Activated CD8-positive, alpha-beta memory T cell treated with anti-CD3 and anti-CD28 coated beads, Interleukin-2, amount 10 ng/mL, durations not matched to agents 7 days and 5 days (primary cell): ENCODE measurements around the gene EXOC6B. TPM values are rescaled to one million over a fixed set of nuclear protein-coding genes. Genes with fewer than 3 reads are reported as not detected.

Experiments
- ATAC-seq: fragments of 150-1000 bp; cut with Tn5 transposase; one replicate; pipeline ENCODE4 v1.10.0; 2021; ENCODE audit warnings: moderate library complexity
- CTCF ChIA-PET: fragments of 350-600 bp; sonication (Branson Sonifier 250); formaldehyde crosslinking; loops from one replicate; lab custom pipeline; 2021; ENCODE audit warnings: antibody characterized with exemption; lab: Charles Lee
- DNase-seq: peaks from one replicate; pipeline ENCODE4 v3.0.0-alpha.2; 2020
- H3K27ac Mint-ChIP-seq: one replicate; pipeline ENCODE4 v1.8.0; 2021; ENCODE audit warnings: mild to moderate bottlenecking, mixed read lengths
- H3K27me3 Mint-ChIP-seq: one replicate; pipeline ENCODE4 v1.8.0; 2021; ENCODE audit warnings: mixed read lengths
- H3K36me3 Mint-ChIP-seq: one replicate; pipeline ENCODE4 v1.8.0; 2021; ENCODE audit warnings: mild to moderate bottlenecking, mixed read lengths
- H3K4me1 Mint-ChIP-seq: one replicate; pipeline ENCODE4 v1.8.0; 2021; ENCODE audit warnings: mixed read lengths
- H3K4me3 Mint-ChIP-seq: one replicate; pipeline ENCODE4 v1.8.0; 2021; ENCODE audit warnings: mild to moderate bottlenecking, moderate library complexity, mixed read lengths
- H3K9me3 Mint-ChIP-seq: one replicate; pipeline ENCODE4 v1.8.0; 2022; ENCODE audit warnings: low read depth, mixed read lengths
- total RNA-seq, 2 experiments: library from RNA; stranded (reverse); gene quantifications; one replicate each; pipeline ENCODE4 v1.2.3, GENCODE V29; 2021

EXOC6B gene
- total RNA-seq, 2 experiments from 2014 or later = 14.1 to 22.8 TPM

DNA sequence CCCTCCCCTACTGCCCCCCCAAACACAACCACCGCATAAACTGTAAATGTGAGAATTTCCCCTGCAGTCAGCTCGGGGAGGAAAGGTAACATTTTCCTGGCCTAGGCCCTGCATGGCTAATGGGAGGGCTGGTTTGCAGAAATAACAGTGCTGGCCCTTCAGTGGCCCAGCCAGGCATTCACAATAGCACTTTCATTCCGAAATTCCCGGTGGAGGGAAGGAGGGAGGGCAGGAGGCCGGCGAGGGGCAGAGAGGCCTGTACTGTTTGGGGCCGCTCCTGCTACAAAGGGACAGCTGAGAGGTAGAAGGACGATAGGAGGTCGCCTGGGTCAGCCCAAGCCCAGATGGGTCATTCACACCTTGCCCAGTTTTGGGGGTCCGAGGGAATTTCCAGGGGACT, 689.5 kb downstream of the EXOC6B start:
- H3K9me3 Mint-ChIP-seq = no peaks in the 10 kb centered on the region
- H3K27me3 Mint-ChIP-seq = peaks cover 1% of the 10 kb centered on the region
- no peak for DNase-seq
- no peak overlapping the region for H3K4me3 Mint-ChIP-seq
- no peaks in the 10 kb centered on the region for H3K36me3 Mint-ChIP-seq
- CTCF ChIA-PET = no interaction called here
- ATAC-seq = no peak
- no peak overlapping the region for H3K27ac Mint-ChIP-seq
- H3K4me1 Mint-ChIP-seq = peaks cover 2% of the 10 kb centered on the region

DNA sequence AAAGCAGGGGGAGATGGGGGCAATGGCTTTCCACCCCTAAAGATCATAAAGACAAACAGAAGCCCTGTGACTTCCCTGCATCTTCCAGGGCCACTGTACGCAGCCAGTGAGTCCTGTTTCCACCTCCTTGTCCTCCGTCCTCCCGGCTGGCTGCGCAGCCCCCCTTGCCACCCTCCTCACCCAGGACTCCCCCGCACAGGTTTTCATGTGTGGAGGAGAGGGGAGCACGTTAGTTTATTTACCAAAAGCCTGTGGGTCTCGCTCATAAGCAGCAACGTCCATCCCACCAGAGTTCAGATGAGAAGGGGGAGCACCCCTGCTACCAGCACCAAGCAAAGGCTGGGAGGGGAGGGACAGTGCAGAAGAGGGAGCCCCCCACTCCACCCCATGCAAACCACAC, 689.9 kb downstream of the EXOC6B start:
- peaks cover 2% of the 10 kb centered on the region for H3K4me1 Mint-ChIP-seq
- H3K27ac Mint-ChIP-seq = no peak overlapping the region
- H3K9me3 Mint-ChIP-seq = no peaks in the 10 kb centered on the region
- DNase-seq (no peak), ATAC-seq (no peak)
- CTCF ChIA-PET = no interaction called here
- H3K36me3 Mint-ChIP-seq = no peaks in the 10 kb centered on the region
- no peak overlapping the region for H3K4me3 Mint-ChIP-seq
- H3K27me3 Mint-ChIP-seq = no peaks in the 10 kb centered on the region

DNA sequence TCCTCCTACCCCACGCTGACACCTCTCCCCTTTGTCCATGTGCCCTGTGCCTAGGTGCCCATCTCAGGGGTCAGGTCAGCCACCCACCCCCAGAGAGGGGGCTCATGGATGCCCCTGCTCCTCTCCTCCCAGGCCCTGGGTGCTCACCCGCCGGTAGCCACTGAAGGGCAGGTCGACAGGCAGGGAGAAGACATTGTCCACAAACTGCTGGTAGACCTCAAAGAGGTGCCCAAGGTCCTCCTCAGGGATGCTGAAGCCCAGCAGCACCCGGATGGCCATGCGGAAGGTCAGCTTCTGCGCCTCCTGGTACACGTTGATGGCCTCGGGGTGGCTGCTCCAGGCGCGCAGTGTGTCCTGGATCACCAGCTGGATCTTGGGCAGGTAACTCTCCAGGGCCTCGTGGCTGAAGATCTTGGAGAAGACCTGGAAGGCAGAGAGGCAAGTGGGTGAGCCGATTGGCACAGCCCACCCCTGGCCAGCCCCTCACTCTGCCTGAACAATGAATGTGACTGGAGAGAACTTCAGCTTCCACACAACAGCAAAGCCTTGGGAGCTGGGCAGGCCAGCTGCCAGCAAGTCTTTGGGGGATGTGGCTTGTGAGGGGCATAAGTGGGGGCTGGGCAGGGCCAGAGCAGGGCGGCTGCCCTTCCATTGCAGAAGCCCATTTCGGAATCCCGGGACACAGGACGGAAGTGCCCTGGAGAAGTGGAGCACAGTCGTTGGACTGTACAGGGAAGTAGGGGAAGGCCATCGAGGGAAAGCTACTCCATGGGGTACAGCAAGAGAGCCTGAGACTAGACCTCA, 690.6 kb downstream of the EXOC6B start:
- H3K27ac Mint-ChIP-seq = no peak overlapping the region
- DNase-seq (no peak), ATAC-seq (no peak)
- no peak overlapping the region for H3K4me3 Mint-ChIP-seq
- peaks cover 3% of the 10 kb centered on the region for H3K27me3 Mint-ChIP-seq
- H3K4me1 Mint-ChIP-seq = peaks cover 2% of the 10 kb centered on the region
- H3K9me3 Mint-ChIP-seq = no peaks in the 10 kb centered on the region
- no peaks in the 10 kb centered on the region for H3K36me3 Mint-ChIP-seq
- CTCF ChIA-PET = no interaction called here

DNA sequence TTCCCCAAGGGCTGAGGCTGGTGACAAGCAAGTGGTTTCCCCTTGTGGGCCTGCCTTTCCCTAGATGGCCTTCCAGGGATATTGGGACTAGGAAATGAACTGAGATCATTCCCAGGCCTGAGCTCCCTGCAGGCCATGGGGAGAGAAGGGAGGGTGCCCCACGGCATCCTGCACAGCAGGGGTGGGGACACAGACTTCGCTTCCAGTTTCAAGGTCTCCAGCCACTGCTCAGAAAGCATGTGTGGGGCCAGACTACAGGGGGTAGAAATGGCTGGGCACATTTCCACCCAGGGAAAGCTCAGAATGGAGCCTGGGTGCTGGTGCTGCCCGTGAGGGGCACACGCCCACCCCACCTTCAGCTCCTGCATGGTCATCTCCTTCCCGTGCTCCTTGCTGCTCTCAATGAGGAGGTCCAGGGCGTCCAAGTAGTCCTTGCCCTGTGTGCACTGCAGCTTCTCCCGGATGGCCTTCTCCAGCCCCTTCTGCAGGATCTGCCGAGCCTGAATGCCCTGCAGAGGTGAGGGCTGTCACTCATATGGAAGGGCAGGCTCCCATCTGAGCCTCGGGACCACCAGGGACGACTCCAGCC, 691.3 kb downstream of the EXOC6B start:
- DNase-seq = no peak
- CTCF ChIA-PET = no interaction called here
- Mint-ChIP-seq H3K27me3 (peaks cover 3% of the 10 kb centered on the region), H3K4me3 (no peak overlapping the region), H3K36me3 (no peaks in the 10 kb centered on the region), H3K9me3 (no peaks in the 10 kb centered on the region), H3K27ac (no peak overlapping the region), H3K4me1 (peaks cover 2% of the 10 kb centered on the region)
- no peak for ATAC-seq

DNA sequence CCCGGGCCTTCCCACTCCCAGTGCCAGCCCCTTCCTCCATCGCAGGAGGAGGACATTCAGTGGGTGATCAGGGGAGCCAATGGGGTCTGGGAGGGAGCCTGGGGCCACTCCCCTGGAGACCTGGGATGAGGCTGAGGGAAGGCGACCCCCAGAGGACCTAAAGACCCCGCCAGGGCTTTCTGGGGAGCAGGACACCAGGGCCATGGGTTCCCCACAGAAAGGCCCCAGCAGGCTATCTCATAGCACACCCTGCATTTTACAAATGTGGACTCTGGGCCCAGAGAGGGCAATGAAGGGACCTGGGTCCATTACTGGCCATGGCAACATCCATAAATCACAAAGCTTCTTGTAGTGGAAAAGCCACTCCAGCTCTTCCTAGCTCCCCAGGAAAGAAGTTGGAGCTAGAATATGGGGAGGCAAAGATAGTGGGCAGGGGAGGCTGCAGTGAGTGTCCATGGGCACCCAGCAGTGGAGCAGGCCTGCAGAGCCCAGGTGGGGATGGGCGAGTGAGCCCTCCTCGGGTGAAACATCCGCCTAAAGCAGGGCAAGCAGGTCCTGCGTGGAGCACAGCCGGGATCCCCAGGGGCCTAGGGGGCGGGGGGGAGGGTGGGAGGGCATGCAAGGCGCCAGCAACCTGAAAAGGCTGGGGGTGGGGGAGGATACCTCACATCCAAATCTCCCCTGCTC, 692.0 kb downstream of the EXOC6B start:
- no peaks in the 10 kb centered on the region for H3K36me3 Mint-ChIP-seq
- no peak overlapping the region for H3K27ac Mint-ChIP-seq
- CTCF ChIA-PET = interaction anchor here (1.1 kb wide), 1 partner anchor 16 kb away, joined by 3 read pairs; no protein-coding TSS in a partner anchor
- peaks cover 2% of the 10 kb centered on the region for H3K4me1 Mint-ChIP-seq
- no peaks in the 10 kb centered on the region for H3K9me3 Mint-ChIP-seq
- peaks cover 3% of the 10 kb centered on the region for H3K27me3 Mint-ChIP-seq
- H3K4me3 Mint-ChIP-seq = no peak overlapping the region
- ATAC-seq (no peak), DNase-seq (no peak)

DNA sequence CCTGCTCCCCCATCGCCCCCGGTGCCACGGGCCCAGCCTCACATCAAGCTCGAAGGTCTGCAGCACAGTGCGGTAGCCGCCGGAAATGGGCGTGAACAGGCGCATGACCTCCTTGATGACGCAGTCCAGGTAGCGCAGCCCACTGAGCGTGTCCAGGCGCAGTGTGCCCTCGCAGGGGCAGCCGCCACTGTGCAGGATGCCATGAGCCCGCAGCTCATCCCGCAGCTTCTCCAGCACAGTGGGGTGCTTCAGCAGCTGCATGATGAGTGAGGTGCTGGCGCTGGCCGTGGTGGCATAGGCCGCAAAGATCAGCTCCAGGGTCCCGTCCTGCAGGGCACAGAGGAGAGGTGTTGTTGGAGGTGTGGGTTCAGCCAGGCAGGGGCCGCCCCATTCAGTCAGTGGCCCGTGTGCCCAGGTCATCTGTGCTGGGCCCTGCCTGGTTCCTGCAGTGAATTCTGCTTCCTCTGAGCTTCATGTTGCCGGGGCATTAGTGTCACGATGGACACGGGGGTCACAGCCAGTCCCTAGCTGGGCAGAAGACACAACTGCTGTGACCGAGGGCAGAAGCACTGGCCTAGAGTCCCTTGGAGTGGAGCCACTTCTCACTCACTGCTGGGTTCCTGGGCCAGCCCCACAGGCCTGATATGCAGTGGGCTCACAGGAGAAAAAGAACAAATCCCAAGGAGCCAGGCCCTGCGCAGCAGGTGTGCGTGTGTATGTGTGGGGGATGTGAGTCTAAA, 692.7 kb downstream of the EXOC6B start:
- H3K27me3 Mint-ChIP-seq = peaks cover 3% of the 10 kb centered on the region
- no peak overlapping the region for H3K4me3 Mint-ChIP-seq
- no peak for ATAC-seq
- H3K36me3 Mint-ChIP-seq = no peaks in the 10 kb centered on the region
- CTCF ChIA-PET = interaction anchor here (1.1 kb wide), 1 partner anchor 17 kb away, joined by 3 read pairs; no protein-coding TSS in a partner anchor
- peaks cover 2% of the 10 kb centered on the region for H3K4me1 Mint-ChIP-seq
- no peak overlapping the region for H3K27ac Mint-ChIP-seq
- DNase-seq = no peak
- H3K9me3 Mint-ChIP-seq = no peaks in the 10 kb centered on the region

DNA sequence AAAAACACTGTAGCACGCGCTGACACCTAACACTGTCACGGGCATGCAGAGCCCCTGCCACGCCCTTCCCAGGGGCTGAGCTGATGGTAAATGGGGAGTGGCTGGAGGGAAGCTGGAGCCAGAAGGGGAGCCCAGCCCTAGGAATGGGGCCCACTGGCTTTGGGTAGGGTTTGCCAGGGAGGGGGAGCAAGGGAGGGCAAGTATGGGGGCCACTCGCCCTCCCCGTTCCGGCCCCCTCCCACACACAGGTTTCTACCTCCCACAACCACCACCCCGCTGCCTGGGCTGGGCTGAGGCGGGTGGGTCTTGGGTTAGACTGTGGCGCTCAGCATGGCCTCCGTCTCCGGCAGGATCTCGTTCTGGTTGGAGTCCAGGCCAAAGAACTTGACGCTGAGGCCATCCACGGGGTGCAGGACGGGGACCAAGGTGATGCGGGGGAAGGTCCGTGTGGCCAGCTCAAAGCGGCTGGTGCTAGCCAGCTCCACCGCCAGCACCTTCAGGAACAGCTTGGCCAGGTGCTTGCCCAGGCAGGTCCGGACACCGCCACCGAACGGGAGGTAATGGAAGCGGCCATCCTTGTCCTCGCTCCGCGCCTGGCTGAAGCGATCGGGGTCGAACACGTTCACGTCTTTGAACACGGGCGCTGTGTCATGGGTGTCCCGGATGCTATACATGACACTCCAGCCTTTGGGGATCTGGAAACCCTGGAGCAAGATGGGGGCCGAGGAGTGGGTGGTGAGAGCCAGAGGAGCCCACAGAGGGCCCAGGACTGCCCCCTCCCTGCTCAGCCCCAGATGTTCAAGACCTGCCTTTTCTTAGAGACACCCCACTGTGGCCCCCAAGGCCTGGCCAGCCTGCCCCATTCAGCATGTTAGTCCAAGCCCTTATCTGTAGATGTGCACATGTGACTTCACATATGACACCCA, 693.7 kb downstream of the EXOC6B start:
- CTCF ChIA-PET = interaction anchor here (1.1 kb wide), 1 partner anchor 18 kb away, joined by 3 read pairs; no protein-coding TSS in a partner anchor

DNA sequence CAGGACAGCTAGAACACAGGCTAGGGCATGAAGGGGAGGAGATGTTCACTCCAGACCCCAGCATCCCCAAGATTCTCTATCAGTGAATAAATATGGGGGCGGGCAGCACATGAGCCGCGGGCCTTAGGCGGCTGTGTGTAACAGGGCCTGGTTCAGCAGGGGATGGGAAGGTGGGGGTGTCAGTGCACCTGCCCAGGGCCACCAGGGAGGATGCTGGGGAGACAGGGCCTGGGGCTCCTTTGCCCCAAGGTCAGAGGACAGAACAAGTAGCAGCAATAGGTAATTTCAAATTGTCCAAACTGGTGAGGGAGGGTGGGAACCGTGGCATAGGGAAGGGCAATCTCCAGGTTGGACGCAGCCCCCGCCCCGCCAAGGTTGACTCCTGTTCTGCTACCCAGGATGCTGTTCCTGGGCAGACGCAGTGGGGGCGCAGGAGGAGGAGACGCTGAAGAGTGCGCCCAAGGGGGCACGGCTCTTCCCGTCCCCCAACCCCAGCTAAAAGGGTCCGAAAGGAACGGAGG, 694.4 kb downstream of the EXOC6B start:
- H3K4me1 Mint-ChIP-seq = no peaks in the 10 kb centered on the region
- no peak overlapping the region for H3K27ac Mint-ChIP-seq
- DNase-seq (no peak), ATAC-seq (no peak)
- no peaks in the 10 kb centered on the region for H3K36me3 Mint-ChIP-seq
- H3K27me3 Mint-ChIP-seq = peaks cover 3% of the 10 kb centered on the region
- H3K9me3 Mint-ChIP-seq = no peaks in the 10 kb centered on the region
- CTCF ChIA-PET = no interaction called here
- H3K4me3 Mint-ChIP-seq = no peak overlapping the region

More for the DNA sequence above, 693.7 kb downstream of the EXOC6B start:
- Mint-ChIP-seq H3K27ac (no peak overlapping the region), H3K36me3 (no peaks in the 10 kb centered on the region), H3K27me3 (peaks cover 3% of the 10 kb centered on the region), H3K9me3 (no peaks in the 10 kb centered on the region), H3K4me3 (no peak overlapping the region), H3K4me1 (no peaks in the 10 kb centered on the region)
- DNase-seq (no peak), ATAC-seq (no peak)

DNA sequence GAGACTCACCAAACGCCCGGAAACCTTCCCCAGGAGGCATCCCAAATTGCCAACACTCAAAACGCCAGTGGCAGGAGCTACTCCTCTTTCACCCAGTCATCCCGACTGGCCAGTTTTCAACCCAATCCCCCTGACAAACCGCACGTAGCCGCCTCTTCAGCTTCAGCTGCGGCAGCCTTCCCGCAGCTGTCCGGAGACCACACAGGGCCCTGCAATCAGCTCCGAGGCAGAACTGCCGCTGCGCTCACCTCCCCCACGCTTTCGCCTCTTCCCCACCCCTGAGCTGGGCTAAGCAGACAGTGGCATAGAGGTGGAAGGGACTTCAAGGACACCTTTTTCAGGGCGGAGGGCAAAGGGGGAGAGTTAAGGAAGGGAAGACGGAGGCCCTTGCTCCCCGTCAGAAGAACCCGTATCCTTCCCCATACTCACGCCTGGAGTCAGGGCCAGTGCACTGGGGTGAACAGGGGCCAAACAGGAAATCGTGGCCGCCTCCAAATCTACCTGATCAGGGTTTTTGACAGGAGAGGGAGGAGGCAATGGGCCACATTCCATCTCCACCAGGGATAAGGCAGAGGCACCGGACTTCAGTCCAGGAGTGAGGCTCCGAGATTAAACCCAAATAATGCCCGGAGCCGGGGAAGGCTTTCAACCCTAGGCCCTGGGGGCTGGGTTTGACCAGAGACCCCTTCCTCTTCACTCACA, 695.0 kb downstream of the EXOC6B start:
- Mint-ChIP-seq H3K4me3 (no peak overlapping the region), H3K27ac (no peak overlapping the region), H3K9me3 (no peaks in the 10 kb centered on the region), H3K4me1 (no peaks in the 10 kb centered on the region), H3K36me3 (no peaks in the 10 kb centered on the region), H3K27me3 (peaks cover 3% of the 10 kb centered on the region)
- CTCF ChIA-PET = no interaction called here
- no peak for ATAC-seq
- DNase-seq = no peak

DNA sequence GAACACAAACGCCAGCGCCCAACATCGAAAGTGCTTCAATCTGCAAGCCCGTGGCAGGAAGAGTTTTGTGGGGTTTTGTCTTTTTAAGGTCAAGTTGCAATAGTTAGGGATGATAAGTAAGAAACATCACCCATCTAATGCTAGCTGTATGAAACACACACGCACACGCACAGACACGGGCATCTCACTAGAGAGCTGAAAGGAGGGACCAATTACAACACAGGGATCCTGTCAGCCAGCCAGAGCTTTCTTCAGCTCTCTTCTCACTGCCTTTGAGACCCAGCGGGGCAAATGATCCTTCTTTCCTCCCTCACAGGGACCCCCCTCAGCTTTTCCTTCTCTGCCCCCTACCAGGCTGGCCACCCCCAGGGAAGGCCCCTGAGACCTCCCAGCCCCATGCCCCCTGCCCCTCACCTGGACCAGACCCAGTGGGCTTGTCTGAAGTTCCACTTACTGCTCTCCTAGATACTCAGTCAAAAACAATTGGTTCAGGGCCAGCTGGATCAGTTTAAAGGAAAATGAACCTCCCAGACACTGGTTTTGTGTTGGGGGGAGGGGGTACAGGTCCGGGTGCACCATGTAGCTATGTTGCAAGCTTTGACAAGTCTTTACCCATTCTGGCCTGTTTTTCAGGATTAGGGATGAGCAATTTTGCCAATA, 696.0 kb downstream of the EXOC6B start:
- Mint-ChIP-seq H3K9me3 (no peaks in the 10 kb centered on the region), H3K4me3 (no peak overlapping the region), H3K4me1 (no peaks in the 10 kb centered on the region), H3K27me3 (peaks cover 3% of the 10 kb centered on the region), H3K27ac (no peak overlapping the region), H3K36me3 (no peaks in the 10 kb centered on the region)
- ATAC-seq (no peak), DNase-seq (no peak)
- CTCF ChIA-PET = no interaction called here

DNA sequence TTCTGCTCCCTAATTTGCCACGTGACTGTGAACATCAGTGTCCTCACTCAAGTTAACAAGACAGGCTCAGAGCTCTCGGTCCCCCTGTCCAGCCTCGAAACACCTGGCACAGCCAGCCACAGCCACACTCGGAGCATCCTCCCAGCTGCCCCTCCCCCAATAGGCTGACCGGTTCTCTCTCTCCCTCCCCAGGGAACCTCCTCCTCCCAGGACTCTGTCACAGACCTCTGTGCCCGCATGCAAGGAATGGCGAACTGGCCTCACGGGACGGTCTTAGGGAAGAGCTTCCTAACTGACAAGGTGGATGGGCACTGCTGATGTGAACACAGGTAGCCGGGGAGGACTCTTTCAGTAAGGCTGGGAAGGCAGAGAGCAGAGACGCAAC, 697.0 kb downstream of the EXOC6B start:
- no peak for ATAC-seq
- H3K36me3 Mint-ChIP-seq = no peaks in the 10 kb centered on the region
- no peaks in the 10 kb centered on the region for H3K9me3 Mint-ChIP-seq
- no peaks in the 10 kb centered on the region for H3K4me1 Mint-ChIP-seq
- H3K27me3 Mint-ChIP-seq = peaks cover 5% of the 10 kb centered on the region
- DNase-seq = no peak
- no peak overlapping the region for H3K27ac Mint-ChIP-seq
- H3K4me3 Mint-ChIP-seq = no peak overlapping the region
- CTCF ChIA-PET = no interaction called here
